GM18507 (cell line): ENCODE results near the gene NEUROD2.

Experiments used
- DNase-seq: peaks from one replicate; pipeline ENCODE4 v3.0.0; 2011; ENCODE audit warnings: low read depth; ENCODE audit not compliant: insufficient read length; ENCODE audit errors: extremely low spot score
- FAIRE-seq: peaks from 2 replicates; lab custom pipeline; 2011; peaks lifted over from hg19 to GRCh38; lab: Jason Lieb, UNC

NEUROD2 gene

GRCh38 chr17:39607851-39608130 is at the start of gene NEUROD2:
Gene NEUROD2, minus strand, starts transcription at chr17:39607920. Its CDS starts 1,321 bp downstream, at chr17:39606599.
- no peak for FAIRE-seq
- DNase-seq: no peak

GRCh38 chr17:39655105-39655504 is 47.4 kb upstream of the NEUROD2 start:
- no peak for FAIRE-seq
- no peak for DNase-seq

GRCh38 chr17:39653662-39654331 is 46.1 kb upstream of the NEUROD2 start:
- FAIRE-seq: peak; percentile 75
- peak; percentile 80 for DNase-seq

GRCh38 chr17:39653316-39653661 is 45.6 kb upstream of the NEUROD2 start:
- FAIRE-seq (no peak), DNase-seq (no peak)

GRCh38 chr17:39652587-39653315 is 45.0 kb upstream of the NEUROD2 start:
- DNase-seq: no peak
- no peak for FAIRE-seq

GRCh38 chr17:39651923-39652586 is 44.3 kb upstream of the NEUROD2 start:
- FAIRE-seq (no peak), DNase-seq (no peak)

- no peak for FAIRE-seq
Observed at GRCh38 chr17:39650121-39650579, 42.4 kb upstream of the NEUROD2 start.

GRCh38 chr17:39648616-39649366 is 41.1 kb upstream of the NEUROD2 start:
- FAIRE-seq (no peak), DNase-seq (no peak)

More at GRCh38 chr17:39650121-39650579, 42.4 kb upstream of the NEUROD2 start:
- DNase-seq: no peak

- FAIRE-seq: no peak
- no peak for DNase-seq
Observed at GRCh38 chr17:39647256-39647655, 39.5 kb upstream of the NEUROD2 start.

GRCh38 chr17:39643271-39643670 is 35.6 kb upstream of the NEUROD2 start:
- no peak for DNase-seq
- FAIRE-seq: no peak

GRCh38 chr17:39642291-39643074 is 34.8 kb upstream of the NEUROD2 start:
- no peak for DNase-seq
- no peak for FAIRE-seq

GRCh38 chr17:39641883-39642282 is 34.2 kb upstream of the NEUROD2 start:
- no peak for DNase-seq
- FAIRE-seq: no peak

- DNase-seq: no peak
- FAIRE-seq: no peak
Observed at GRCh38 chr17:39641097-39641496, 33.4 kb upstream of the NEUROD2 start.

GRCh38 chr17:39640591-39641031 is 32.9 kb upstream of the NEUROD2 start:
- DNase-seq (no peak), FAIRE-seq (no peak)

- no peak for FAIRE-seq
- no peak for DNase-seq
Observed at GRCh38 chr17:39639566-39640458, 32.1 kb upstream of the NEUROD2 start.

- no peak for FAIRE-seq
Observed at GRCh38 chr17:39639043-39639442, 31.3 kb upstream of the NEUROD2 start.

GRCh38 chr17:39638317-39638716 is 30.6 kb upstream of the NEUROD2 start:
- no peak for DNase-seq
- no peak for FAIRE-seq

More at GRCh38 chr17:39639043-39639442, 31.3 kb upstream of the NEUROD2 start:
- no peak for DNase-seq
